Progenitor cell of endocrine pancreas (in vitro differentiated cells): ENCODE data around the gene CD93. TPM values are rescaled to one million over a fixed set of nuclear protein-coding genes. Genes with fewer than 3 reads are reported as not detected.

Experiments used
- DNase-seq: peaks from one replicate; pipeline ENCODE4 v3.0.0; 2021; ENCODE audit warnings: low spot score; ENCODE audit not compliant: unreplicated experiment
- H3K27ac Mint-ChIP-seq: 2 replicates; pipeline ENCODE4 v1.8.0; 2021; ENCODE audit warnings: mild to moderate bottlenecking, moderate library complexity, mixed read lengths
- H3K27me3 Mint-ChIP-seq: 2 replicates; pipeline ENCODE4 v1.8.0; 2021; ENCODE audit warnings: mixed read lengths
- H3K36me3 Mint-ChIP-seq: 2 replicates; pipeline ENCODE4 v1.8.0; 2022; ENCODE audit warnings: mixed read lengths; ENCODE audit not compliant: insufficient read depth
- H3K4me1 Mint-ChIP-seq: 2 replicates; pipeline ENCODE4 v1.8.0; 2021; ENCODE audit warnings: low read depth, mixed read lengths
- H3K4me3 Mint-ChIP-seq: 2 replicates; pipeline ENCODE4 v1.8.0; 2021; ENCODE audit warnings: low read depth, mild to moderate bottlenecking, moderate library complexity, mixed read lengths
- H3K9me3 Mint-ChIP-seq: 2 replicates; pipeline ENCODE4 v1.8.0; 2021; ENCODE audit warnings: low read depth, mixed read lengths
- total RNA-seq: library from RNA; stranded (reverse); gene quantifications from 2 replicates; pipeline ENCODE4 v1.2.1, GENCODE V29; 2021
- TF ChIP-seq, protein P1 (sequence below): fragments of 200-600 bp; sonication (generic); IDR thresholded peaks from one replicate; pipeline ENCODE4 v1.5.0; 2021; ENCODE audit warnings: antibody characterized with exemption, mild to moderate bottlenecking; ENCODE audit not compliant: unreplicated experiment

CD93 gene
- total RNA-seq, 1 donor from 2014 or later: not detected

DNA sequence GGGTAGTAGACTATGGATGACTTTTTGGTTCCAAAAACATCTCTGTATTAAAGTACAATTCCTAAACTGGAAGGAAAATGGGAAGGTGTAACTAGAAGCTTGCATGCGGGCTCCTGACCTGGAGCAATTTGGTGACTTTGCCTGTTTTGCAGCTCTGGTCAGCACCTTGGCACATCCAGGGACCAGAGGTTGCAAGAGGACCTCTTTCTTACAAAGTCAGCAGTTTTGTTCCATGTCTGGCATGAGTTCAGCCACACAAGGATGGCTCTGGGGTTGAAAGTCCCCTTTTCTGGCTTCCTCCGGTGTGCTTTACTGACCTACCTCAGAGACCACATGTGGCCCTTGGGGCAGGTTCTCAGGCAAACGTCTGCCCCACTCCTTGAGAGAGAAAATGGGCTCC, 22.7 kb upstream of the CD93 start:
- no peaks in the 10 kb centered on the region for H3K36me3 Mint-ChIP-seq
- peaks cover 13% of the 10 kb centered on the region for H3K4me1 Mint-ChIP-seq
- TF ChIP-seq, protein P1, sequence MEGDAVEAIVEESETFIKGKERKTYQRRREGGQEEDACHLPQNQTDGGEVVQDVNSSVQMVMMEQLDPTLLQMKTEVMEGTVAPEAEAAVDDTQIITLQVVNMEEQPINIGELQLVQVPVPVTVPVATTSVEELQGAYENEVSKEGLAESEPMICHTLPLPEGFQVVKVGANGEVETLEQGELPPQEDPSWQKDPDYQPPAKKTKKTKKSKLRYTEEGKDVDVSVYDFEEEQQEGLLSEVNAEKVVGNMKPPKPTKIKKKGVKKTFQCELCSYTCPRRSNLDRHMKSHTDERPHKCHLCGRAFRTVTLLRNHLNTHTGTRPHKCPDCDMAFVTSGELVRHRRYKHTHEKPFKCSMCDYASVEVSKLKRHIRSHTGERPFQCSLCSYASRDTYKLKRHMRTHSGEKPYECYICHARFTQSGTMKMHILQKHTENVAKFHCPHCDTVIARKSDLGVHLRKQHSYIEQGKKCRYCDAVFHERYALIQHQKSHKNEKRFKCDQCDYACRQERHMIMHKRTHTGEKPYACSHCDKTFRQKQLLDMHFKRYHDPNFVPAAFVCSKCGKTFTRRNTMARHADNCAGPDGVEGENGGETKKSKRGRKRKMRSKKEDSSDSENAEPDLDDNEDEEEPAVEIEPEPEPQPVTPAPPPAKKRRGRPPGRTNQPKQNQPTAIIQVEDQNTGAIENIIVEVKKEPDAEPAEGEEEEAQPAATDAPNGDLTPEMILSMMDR: no peak
- peaks cover 40% of the 10 kb centered on the region for H3K27me3 Mint-ChIP-seq
- H3K9me3 Mint-ChIP-seq: no peaks in the 10 kb centered on the region
- H3K4me3 Mint-ChIP-seq: no peak overlapping the region
- no peak overlapping the region for H3K27ac Mint-ChIP-seq
- DNase-seq: no peak

DNA sequence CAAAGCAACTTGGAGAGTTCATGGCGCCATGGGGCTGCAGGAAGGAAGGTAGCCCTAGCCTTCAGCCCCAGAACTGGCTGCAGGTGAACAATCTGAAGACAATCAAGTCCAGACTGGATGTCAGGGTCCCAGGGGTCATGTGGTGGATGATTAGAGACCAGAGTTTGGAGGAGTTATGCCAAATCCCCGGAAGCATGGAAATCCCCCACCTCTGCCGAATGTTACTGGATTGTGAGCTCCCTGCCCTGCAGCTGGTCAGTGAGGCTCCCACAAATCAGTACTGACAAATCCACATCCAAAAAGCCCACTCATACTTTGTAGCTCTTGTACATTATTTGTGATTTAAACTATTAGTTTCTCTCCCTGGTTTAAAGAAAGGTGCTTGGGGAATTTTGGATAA, 21.3 kb upstream of the CD93 start:
- Mint-ChIP-seq H3K4me3 (no peak overlapping the region), H3K9me3 (no peaks in the 10 kb centered on the region), H3K36me3 (no peaks in the 10 kb centered on the region), H3K27ac (no peak overlapping the region), H3K4me1 (peaks cover 13% of the 10 kb centered on the region), H3K27me3 (peaks cover 46% of the 10 kb centered on the region)
- no peak for DNase-seq
- TF ChIP-seq, protein P1: no peak

DNA sequence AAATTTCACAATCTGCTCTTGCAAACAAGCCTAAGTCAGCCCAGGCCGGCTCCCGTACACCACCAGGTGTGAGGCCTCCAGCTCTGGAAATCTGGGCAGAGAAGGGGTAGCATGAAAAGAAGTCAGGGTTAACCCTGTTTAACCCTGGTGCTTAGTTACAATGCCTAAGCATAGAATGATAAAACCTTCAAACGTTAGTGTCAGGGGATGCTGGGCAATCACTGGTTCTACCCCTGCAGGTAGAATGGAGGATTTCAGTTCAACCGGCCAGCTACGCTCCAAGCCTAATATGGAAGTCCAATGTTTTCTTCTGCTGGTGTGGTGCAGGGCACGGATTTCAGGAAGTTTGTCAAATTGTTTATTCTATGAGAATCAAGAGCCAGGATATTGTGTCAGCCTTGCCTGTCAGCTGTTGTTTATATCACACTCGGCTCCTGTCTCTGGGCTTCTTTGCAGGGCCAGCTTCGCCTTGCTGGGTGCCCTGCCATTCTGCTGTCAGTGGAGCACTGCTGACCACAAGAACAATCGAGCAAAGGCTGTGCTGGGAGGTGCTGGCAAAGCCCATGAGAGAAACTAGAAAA, 20.2 kb upstream of the CD93 start:
- peaks cover 13% of the 10 kb centered on the region for H3K4me1 Mint-ChIP-seq
- TF ChIP-seq, protein P1: peak; percentile 40
- peaks cover 46% of the 10 kb centered on the region for H3K27me3 Mint-ChIP-seq
- DNase-seq: no peak
- H3K27ac Mint-ChIP-seq: no peak overlapping the region
- H3K4me3 Mint-ChIP-seq: no peak overlapping the region
- H3K36me3 Mint-ChIP-seq: no peaks in the 10 kb centered on the region
- no peaks in the 10 kb centered on the region for H3K9me3 Mint-ChIP-seq

DNA sequence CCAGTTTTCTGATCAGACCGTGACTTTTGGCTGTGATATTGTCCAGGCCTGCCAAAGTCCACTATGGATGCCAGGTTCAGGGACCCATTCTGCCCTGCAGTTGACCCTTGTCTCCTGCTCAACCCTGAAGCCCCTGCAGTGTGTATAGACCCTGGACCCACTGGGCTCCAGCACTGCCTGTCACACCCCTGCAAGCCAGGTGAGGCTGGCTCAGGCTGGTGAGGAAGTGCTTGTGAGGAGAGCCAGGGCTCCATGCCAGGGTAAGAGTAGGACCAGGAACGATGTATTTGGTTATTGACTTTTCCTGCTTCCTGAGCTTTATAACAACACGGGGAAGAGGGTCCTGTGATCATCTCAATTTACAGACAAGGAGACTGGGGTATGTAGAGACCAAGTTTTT, 19.1 kb upstream of the CD93 start:
- Mint-ChIP-seq H3K27me3 (peaks cover 47% of the 10 kb centered on the region), H3K27ac (no peak overlapping the region), H3K9me3 (no peaks in the 10 kb centered on the region), H3K4me1 (peaks cover 11% of the 10 kb centered on the region), H3K4me3 (no peak overlapping the region), H3K36me3 (no peaks in the 10 kb centered on the region)
- TF ChIP-seq, protein P1: no peak
- no peak for DNase-seq

DNA sequence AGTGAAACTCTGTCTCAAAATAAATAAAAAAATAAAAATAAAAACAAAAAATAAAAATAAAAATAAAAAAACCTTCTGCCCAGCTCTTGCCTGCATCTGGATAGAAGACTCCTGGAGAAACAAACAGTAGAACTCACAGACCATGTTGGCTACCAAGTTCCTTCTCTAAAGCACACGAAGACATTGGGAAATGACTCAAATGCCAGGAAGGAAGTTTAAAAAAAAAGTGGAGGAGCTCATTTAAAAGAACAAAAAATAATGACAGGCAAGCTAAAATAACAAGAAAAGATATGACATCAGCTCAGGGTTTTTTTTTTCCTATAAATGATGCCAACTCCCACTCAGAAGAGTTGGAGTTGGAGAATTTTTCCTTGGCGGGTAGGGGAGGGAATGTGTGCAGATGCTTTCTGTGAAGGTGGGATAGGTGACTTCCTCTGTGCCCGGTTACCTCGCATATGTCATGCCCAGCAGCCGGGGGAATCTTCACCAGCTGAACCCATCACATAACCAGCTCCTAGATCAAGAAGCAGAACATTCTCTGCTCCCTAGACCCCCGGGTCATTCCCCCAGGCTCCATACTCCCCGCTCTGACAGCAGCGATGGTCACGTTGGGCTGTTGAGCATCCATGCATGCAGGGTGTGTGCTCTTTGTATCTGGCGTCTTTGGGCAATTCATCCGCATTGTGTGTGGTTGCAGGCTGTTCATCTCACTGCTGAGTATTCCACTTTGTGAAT, 17.3 kb upstream of the CD93 start:
- TF ChIP-seq, protein P1: no peak
- H3K27me3 Mint-ChIP-seq: peaks cover 45% of the 10 kb centered on the region
- DNase-seq: no peak
- H3K9me3 Mint-ChIP-seq: no peaks in the 10 kb centered on the region
- peaks cover 11% of the 10 kb centered on the region for H3K4me1 Mint-ChIP-seq
- H3K27ac Mint-ChIP-seq: no peak overlapping the region
- H3K36me3 Mint-ChIP-seq: no peaks in the 10 kb centered on the region
- no peak overlapping the region for H3K4me3 Mint-ChIP-seq
